ENCODE data around the gene KLHL3. TPM values are rescaled to one million over a fixed set of nuclear protein-coding genes. Genes with fewer than 3 reads are reported as not detected.

The KLHL3 gene
- total and polyA plus RNA-seq, 9 of the 15 experiments (the other 6 are each of a cell fraction or from before 2014, with no cell fraction given) = under 0.01 to 1.5 (median 0.22) TPM

DNA sequence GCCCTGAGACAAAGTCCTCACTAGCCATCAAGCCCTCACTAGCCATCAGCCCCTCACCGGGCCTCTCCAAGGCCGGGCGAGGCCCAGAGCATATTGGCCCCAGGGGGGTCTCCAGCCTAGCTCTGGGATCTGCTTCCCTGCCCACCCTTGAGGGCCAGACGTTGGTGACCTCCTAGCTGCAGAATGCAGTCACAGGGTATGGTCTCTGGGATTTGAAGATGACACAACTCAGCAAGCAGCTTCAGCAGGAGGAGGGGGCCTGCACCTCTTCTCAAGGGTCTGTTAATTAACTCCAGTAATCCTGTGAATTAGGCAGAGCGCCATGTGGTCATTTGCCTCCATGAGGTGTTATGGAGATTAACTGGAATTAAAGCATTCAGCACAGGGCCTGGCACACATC is 119.8 kb downstream of the KLHL3 start:
- Histone ChIP-seq H3K27me3 (ENCODE audit: control insufficient read depth in 2 of 2, insufficient read depth in 2 of 2, low read length in 2 of 2) (peaks cover 0 to 15% of the 10 kb centered on the region in 2 experiments; a peak in 2 of 5 replicates), H3K9ac (ENCODE audit: insufficient read depth in 1 of 2, low read depth in 2 of 2, low read length in 2 of 2) (no peak overlapping the region), H3K4me3 (no peak overlapping the region), H2AFZ (ENCODE audit: low read depth, low read length) (no peak overlapping the region), H3K79me2 (ENCODE audit: control insufficient read depth, insufficient read depth, low read length) (no peaks in the 10 kb centered on the region), H3K4me2 (ENCODE audit: insufficient read depth, low read length) (no peak overlapping the region), H4K20me1 (replicated peaks; ENCODE audit: control insufficient read depth, insufficient read depth, low read length) (peaks cover 7% of the 10 kb centered on the region; the same call in 1 of the 2 replicates), H3K36me3 (ENCODE audit: control insufficient read depth, insufficient read depth, low read length) (no peaks in the 10 kb centered on the region), H3K27ac (ENCODE audit: extremely low read depth, low read depth, low read length) (no peak overlapping the region), H3K9me1 (ENCODE audit: control insufficient read depth, insufficient read depth, low read length) (no peaks in the 10 kb centered on the region), H3K9me3 (replicated peaks; ENCODE audit: control insufficient read depth, insufficient read depth, low read depth, low read length) (no peaks in the 10 kb centered on the region), H3K4me1 (replicated peaks in 1 of 2; ENCODE audit: control insufficient read depth in 2 of 2, insufficient read depth in 2 of 2, low read length in 2 of 2) (no peaks in the 10 kb centered on the region)
- ChIA-PET CTCF (ENCODE audit: low intra/inter-chr PET ratio) (no interaction called here), POLR2A (interaction anchor here (0.6 to 0.7 kb wide), 2 partner anchors 27 to 1230 kb away, joined by 3 read pairs; no protein-coding TSS in a partner anchor)
- DNase-seq (ENCODE audit: extremely low read depth in 1 of 4, low spot score in 3 of 4) (no peak), FAIRE-seq (no peak), ATAC-seq (no peak)
- intact Hi-C loops (cut with micrococcal nuclease) = no loop called here
- no TSS peak for BruUV-seq (replicated peaks)
- TF ChIP-seq ZNF766 (CRISPR knock-in tag; conservative IDR thresholded peaks at IDR 0.05) = no peak
- no peak for TF ChIP-seq SMAD3 (CRISPR knock-in tag; conservative IDR thresholded peaks at IDR 0.05)
- no peak for TF ChIP-seq ZNF316 (IDR thresholded peaks at IDR 0.05)
- TF ChIP-seq ZNF263 (CRISPR knock-in tag; IDR thresholded peaks at IDR 0.05; ENCODE audit: borderline replicate concordance) = no peak
- TF ChIP-seq, protein P1, sequence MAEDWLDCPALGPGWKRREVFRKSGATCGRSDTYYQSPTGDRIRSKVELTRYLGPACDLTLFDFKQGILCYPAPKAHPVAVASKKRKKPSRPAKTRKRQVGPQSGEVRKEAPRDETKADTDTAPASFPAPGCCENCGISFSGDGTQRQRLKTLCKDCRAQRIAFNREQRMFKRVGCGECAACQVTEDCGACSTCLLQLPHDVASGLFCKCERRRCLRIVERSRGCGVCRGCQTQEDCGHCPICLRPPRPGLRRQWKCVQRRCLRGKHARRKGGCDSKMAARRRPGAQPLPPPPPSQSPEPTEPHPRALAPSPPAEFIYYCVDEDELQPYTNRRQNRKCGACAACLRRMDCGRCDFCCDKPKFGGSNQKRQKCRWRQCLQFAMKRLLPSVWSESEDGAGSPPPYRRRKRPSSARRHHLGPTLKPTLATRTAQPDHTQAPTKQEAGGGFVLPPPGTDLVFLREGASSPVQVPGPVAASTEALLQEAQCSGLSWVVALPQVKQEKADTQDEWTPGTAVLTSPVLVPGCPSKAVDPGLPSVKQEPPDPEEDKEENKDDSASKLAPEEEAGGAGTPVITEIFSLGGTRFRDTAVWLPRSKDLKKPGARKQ (CRISPR knock-in tag; IDR thresholded peaks at IDR 0.05) = no peak
- TF ChIP-seq HDAC3 (IDR thresholded peaks at IDR 0.05; ENCODE audit: borderline replicate concordance, partially characterized antibody) = no peak
- in situ Hi-C loops (cut with MboI) = no loop called here
- 3% methylated on average over 5 of the region's 5 CpGs for WGBS (ENCODE audit: insufficient coverage, low coverage, missing lambda C conversion rate)
